Activated naive CD4-positive, alpha-beta T cell treated with anti-CD3 and anti-CD28 coated beads, Interleukin-2, amount 10 ng/mL, durations not matched to agents 7 days and 5 days (primary cell): Measurements from ENCODE around the gene BCL11A.
A peak's percentile ranks its signal among the peaks of the same experiment; 100 is the strongest.

Source experiments
- CTCF ChIA-PET: fragments of 350-600 bp; sonication (Branson Sonifier 250); formaldehyde crosslinking; loops from one replicate; lab custom pipeline; 2021; ENCODE audit warnings: antibody characterized with exemption; lab: Charles Lee
- DNase-seq: peaks from one replicate; pipeline ENCODE4 v3.0.0-alpha.2; 2020
- H3K27ac Mint-ChIP-seq: one replicate; pipeline ENCODE4 v1.8.0; 2021; ENCODE audit warnings: mild to moderate bottlenecking, moderate library complexity, mixed read lengths
- H3K27me3 Mint-ChIP-seq: one replicate; pipeline ENCODE4 v1.8.0; 2021; ENCODE audit warnings: mild to moderate bottlenecking, mixed read lengths
- H3K36me3 Mint-ChIP-seq: one replicate; pipeline ENCODE4 v1.8.0; 2021; ENCODE audit warnings: mixed read lengths
- H3K4me1 Mint-ChIP-seq: one replicate; pipeline ENCODE4 v1.8.0; 2021; ENCODE audit warnings: mixed read lengths
- H3K4me3 Mint-ChIP-seq: one replicate; pipeline ENCODE4 v1.8.0; 2021; ENCODE audit warnings: mild to moderate bottlenecking, moderate library complexity, mixed read lengths
- H3K9me3 Mint-ChIP-seq: one replicate; pipeline ENCODE4 v1.8.0; 2021; ENCODE audit warnings: mixed read lengths

Gene BCL11A

DNA sequence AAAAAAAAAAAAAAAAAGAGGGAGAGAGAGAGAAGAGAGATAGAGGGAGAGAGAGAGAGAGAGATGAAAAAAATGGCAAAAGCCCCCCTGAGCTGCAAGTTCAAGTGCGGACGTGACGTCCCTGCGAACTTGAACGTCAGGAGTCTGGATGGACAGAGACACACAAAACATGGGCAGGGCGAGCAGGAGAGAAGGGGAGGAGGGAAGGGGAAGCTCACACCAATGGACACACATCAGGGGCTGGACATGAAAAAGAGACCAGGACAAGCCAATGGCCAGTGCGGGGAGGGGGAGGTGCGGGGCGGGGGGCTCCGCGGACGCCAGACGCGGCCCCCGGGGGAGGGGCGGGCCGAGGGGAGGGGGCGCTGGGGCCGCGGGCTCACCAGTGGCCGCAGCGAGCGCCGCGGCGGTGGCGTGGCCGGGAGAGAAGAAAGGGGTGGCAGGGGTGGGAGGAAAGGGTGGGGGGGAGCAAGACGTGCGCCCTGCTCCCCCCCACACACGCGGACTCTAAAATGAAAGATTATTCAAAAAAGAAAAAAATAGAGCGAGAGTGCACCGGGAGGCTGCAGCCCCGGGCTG, at the start of gene BCL11A:
TSS of gene BCL11A (minus strand) at position 160 of the 579 bp plus-strand sequence. CDS start 384 bp downstream, outside the sequence.
- Mint-ChIP-seq H3K27ac (no peak within 1 kb of the TSS), H3K36me3 (no peaks in the 10 kb centered on the region), H3K4me1 (peaks cover 56% of the 10 kb centered on the region), H3K4me3 (peak within 1 kb of the TSS; percentile 76), H3K9me3 (no peaks in the 10 kb centered on the region), H3K27me3 (peaks cover 100% of the 10 kb centered on the region)
- DNase-seq: no peak
- CTCF ChIA-PET: no interaction called here

DNA sequence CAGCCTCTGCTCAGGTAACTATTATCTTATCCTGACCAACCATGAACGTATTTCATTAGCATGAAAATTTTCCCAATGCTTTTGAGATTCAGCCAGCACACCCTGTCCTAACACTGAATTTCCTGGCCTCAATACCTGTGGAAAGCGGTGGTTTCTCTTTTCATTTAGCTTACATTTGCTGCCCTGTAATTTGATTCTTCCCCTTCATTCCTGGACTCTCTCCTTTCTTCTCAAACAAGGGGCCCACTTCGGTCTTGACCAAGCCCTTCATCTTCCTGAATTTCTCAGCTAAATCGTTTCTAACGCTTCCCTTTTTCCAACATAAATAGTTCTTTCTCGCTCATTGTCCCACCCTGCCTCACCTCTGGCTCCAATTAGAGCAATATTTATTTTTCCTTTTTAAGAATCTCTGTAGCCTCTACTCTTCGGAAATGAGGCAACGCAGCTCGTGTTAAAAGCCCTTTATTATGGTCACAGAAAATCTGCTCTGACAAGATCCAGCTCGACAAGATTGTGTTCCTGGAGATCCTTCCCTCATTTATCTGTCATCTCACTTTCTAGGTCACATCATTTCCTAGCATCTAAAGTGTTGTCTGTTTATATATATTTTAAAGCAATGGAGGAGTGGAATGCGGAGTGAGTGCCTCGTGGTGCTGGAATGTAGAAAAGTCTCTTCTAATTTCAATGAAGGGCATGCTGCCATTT, 49.5 kb upstream of the BCL11A start:
- DNase-seq: no peak
- Mint-ChIP-seq H3K27me3 (peaks cover 10% of the 10 kb centered on the region), H3K27ac (no peak overlapping the region), H3K4me3 (no peak overlapping the region), H3K36me3 (no peaks in the 10 kb centered on the region), H3K4me1 (no peaks in the 10 kb centered on the region), H3K9me3 (no peaks in the 10 kb centered on the region)
- CTCF ChIA-PET: no interaction called here

DNA sequence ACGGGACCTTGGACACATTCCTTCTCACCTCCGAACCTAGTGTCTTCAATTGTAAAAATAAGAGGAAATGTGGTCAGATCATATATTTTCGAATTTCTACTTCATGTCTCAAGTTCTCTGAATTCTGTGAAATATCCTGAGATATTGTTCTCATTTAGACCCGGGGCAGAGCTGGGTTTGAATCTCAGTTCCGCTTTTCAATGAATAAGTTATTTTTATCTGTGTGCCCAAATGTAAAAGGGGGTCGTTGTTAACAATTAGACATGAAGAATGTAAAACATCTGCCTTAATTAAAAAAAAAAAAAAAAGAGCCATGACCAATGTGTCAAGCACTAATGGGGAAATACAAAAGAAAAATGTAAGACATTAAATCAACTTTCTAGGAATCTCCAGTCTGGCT, 48.9 kb upstream of the BCL11A start:
- Mint-ChIP-seq H3K27me3 (peaks cover 13% of the 10 kb centered on the region), H3K4me1 (no peaks in the 10 kb centered on the region), H3K9me3 (no peaks in the 10 kb centered on the region), H3K36me3 (no peaks in the 10 kb centered on the region), H3K27ac (no peak overlapping the region), H3K4me3 (no peak overlapping the region)
- DNase-seq: no peak
- CTCF ChIA-PET: no interaction called here

DNA sequence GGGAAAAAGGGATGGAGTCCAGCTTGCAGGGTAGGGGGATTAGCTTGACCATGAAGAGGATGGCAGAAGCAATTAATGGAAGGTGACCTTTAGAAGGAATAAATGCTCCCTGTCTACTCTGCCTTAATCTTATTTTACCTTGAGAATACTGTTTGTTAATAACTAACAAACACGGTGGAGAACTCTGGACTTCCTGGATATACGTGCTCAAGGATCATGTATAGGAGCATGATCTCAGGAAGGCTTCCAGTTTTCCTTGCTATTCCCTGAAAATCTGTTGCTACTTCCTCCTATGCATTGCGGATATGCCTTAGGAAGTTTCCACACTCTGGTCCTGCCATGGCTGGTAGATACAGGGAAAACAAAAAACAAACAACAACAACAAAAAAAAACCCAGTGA, 44.8 kb upstream of the BCL11A start:
- Mint-ChIP-seq H3K4me3 (no peak overlapping the region), H3K27ac (no peak overlapping the region), H3K9me3 (no peaks in the 10 kb centered on the region), H3K27me3 (peaks cover 7% of the 10 kb centered on the region), H3K4me1 (no peaks in the 10 kb centered on the region), H3K36me3 (no peaks in the 10 kb centered on the region)
- no peak for DNase-seq
- CTCF ChIA-PET: no interaction called here

DNA sequence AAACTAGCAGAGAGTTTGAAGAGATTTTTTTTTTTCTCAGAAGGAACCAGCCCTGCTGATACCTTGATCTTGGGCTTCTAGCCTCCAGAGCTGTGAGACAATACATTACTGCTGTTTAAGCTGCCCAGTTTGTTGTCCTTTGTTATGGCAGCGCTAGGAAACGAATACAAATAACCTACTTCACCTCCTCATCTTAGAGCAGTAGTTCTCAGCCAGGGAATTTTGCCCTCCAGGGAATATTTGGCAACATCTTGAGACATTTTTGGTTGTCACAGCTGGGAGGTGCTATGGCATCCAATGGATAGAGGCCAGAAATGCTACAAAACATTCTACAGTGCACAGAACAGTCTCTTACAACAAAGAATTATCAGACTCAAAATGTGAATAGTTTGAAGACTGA, 43.9 kb upstream of the BCL11A start:
- Mint-ChIP-seq H3K9me3 (no peaks in the 10 kb centered on the region), H3K4me3 (no peak overlapping the region), H3K27me3 (peaks cover 7% of the 10 kb centered on the region), H3K4me1 (no peaks in the 10 kb centered on the region), H3K27ac (no peak overlapping the region), H3K36me3 (no peaks in the 10 kb centered on the region)
- DNase-seq: no peak
- CTCF ChIA-PET: no interaction called here

DNA sequence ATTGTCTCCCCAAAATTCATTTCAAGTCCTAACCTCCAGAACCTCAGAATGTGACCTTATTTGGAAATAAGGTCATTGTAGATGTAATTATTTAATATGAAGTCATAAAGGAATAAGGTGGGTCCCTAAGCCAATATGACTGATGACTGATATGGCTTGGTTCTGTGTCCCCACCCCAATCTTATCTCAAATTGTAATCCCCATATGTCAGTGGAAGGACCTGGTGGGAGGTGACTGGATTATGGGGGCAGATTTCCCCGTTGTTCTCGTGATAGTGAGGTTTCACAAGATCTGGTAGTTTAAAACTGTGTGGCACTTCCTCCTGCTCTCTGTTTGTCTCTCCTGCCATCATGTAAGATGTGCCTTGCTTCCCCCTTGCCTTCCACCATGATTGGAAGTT, 43.0 kb upstream of the BCL11A start:
- CTCF ChIA-PET: no interaction called here
- H3K4me1 Mint-ChIP-seq: no peaks in the 10 kb centered on the region
- H3K36me3 Mint-ChIP-seq: no peaks in the 10 kb centered on the region
- DNase-seq: no peak
- H3K27ac Mint-ChIP-seq: no peak overlapping the region
- no peaks in the 10 kb centered on the region for H3K9me3 Mint-ChIP-seq
- H3K4me3 Mint-ChIP-seq: no peak overlapping the region
- peaks cover 7% of the 10 kb centered on the region for H3K27me3 Mint-ChIP-seq

DNA sequence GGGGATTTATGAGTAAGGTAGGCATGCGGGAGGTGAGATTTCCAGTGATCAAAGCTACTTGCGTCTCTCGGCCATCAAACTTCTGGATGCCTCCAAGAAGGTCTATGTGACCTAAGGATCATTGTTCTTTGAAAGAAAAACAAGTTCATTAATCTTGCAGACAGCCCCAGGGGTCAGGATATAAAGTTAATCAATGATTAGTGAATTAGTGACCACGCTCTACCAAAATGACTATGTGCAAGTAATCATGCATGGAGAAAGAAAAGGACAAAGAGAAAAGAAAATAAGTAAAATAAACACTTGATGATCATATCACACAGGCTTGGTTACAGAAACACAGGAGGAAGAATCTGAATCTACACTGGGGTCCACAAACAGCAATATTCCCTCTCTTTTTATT, 42.5 kb upstream of the BCL11A start:
- H3K27me3 Mint-ChIP-seq: peaks cover 7% of the 10 kb centered on the region
- no peaks in the 10 kb centered on the region for H3K36me3 Mint-ChIP-seq
- no peak for DNase-seq
- CTCF ChIA-PET: interaction anchor here (0.7 kb wide), 1 partner anchor 1722 kb away, joined by 3 read pairs; no protein-coding TSS in a partner anchor
- H3K4me1 Mint-ChIP-seq: no peaks in the 10 kb centered on the region
- H3K4me3 Mint-ChIP-seq: no peak overlapping the region
- H3K27ac Mint-ChIP-seq: no peak overlapping the region
- H3K9me3 Mint-ChIP-seq: no peaks in the 10 kb centered on the region

DNA sequence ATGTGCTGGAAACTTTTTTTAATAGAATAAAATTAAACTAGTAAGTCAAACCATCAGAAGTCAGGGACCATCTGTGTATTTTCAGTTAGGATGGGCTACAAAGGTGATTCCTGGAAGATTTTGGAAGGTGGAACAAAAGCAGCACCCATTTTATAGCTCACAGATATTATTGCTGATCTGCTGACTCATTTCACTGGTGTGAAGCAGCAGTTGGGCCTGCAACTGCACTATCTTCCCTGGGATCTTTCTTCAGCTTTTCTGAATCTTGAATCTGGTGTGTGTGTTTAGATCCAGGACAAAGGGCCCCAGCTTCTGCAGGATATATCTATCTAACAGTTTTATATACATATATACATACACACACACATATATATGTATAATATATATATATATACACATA, 35.6 kb upstream of the BCL11A start:
- Mint-ChIP-seq H3K36me3 (no peaks in the 10 kb centered on the region), H3K4me3 (no peak overlapping the region), H3K27ac (no peak overlapping the region), H3K9me3 (no peaks in the 10 kb centered on the region), H3K27me3 (peaks cover 21% of the 10 kb centered on the region), H3K4me1 (no peaks in the 10 kb centered on the region)
- DNase-seq: no peak
- CTCF ChIA-PET: no interaction called here

DNA sequence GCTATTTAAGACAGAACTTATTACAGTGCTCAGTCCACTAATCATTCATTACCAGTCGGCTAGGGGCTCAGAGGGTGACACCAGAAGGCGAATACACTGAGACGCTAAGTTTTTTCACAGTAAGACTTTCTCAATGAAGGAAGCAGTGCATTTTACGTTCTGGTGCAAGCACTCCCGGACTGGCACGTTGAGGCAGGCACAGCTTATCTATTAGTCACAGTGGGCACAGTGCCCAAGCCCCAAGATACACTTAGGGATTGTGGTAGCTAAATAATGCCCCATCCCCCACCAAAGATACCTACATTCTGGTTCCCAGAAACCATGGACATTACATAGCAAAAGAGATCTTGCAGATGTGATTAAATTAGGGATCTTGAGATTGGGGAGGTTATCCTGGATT, 32.6 kb upstream of the BCL11A start:
- Mint-ChIP-seq H3K27me3 (peaks cover 49% of the 10 kb centered on the region), H3K9me3 (no peaks in the 10 kb centered on the region)
- CTCF ChIA-PET: interaction anchor here (1.5 to 1.8 kb wide), 2 partner anchors 16 to 25 kb away, joined by 3 to 6 read pairs; no protein-coding TSS in a partner anchor

DNA sequence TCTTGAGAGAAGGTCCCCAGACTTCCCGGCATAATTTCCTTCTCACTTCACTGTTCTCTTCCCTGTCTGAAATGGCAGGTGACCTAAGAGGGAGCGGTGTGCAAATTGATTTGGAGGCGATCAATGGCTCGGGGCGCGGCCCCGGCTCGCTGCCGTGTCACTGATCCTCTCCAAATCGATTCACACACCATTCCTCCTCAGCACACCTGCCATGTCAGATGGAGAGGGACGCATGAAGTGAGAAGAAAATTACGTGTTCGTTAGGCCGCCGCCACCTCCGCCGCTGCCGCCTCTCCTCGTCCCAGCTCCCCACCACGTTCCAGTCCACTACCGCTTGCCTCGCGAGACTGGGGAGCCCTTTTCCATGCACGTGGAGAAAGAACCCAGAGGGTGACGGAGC, 31.8 kb upstream of the BCL11A start:
- no peak overlapping the region for H3K27ac Mint-ChIP-seq
- H3K4me1 Mint-ChIP-seq: peaks cover 3% of the 10 kb centered on the region
- no peaks in the 10 kb centered on the region for H3K9me3 Mint-ChIP-seq
- H3K36me3 Mint-ChIP-seq: no peaks in the 10 kb centered on the region
- CTCF ChIA-PET: interaction anchor here (1.5 to 1.8 kb wide), 2 partner anchors 15 to 24 kb away, joined by 3 to 6 read pairs; no protein-coding TSS in a partner anchor
- no peak for DNase-seq
- peaks cover 53% of the 10 kb centered on the region for H3K27me3 Mint-ChIP-seq
- no peak overlapping the region for H3K4me3 Mint-ChIP-seq

More for the DNA sequence above, 32.6 kb upstream of the BCL11A start:
- Mint-ChIP-seq H3K27ac (no peak overlapping the region), H3K36me3 (no peaks in the 10 kb centered on the region), H3K4me1 (peaks cover 3% of the 10 kb centered on the region), H3K4me3 (no peak overlapping the region)
- no peak for DNase-seq

DNA sequence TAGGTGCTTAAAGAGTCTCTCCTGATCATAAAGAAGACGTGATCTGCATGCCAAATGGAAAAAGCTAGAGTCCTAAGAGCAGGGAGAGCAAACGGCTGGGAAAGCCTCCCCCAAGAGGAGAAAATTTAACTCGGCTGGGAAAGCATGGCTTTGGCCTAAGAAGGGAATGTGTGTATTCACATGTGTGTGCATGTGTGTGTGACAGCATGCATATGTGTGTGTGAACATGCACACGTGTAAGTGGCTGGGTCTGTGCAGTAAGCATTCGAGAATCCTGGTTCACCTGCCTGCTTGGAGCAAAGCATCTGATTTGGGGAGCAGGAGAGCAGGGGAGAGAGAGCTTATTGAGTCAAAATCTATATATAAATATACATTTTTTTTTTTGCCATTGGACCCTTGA, 30.1 kb upstream of the BCL11A start:
- Mint-ChIP-seq H3K4me1 (peaks cover 3% of the 10 kb centered on the region), H3K4me3 (no peak overlapping the region), H3K27me3 (peaks cover 58% of the 10 kb centered on the region), H3K9me3 (no peaks in the 10 kb centered on the region), H3K36me3 (no peaks in the 10 kb centered on the region), H3K27ac (no peak overlapping the region)
- DNase-seq: no peak
- CTCF ChIA-PET: interaction anchor here (0.9 to 3.2 kb wide), 5 partner anchors 22 to 91 kb away, joined by 3 to 43 read pairs (median 4); no protein-coding TSS in a partner anchor

DNA sequence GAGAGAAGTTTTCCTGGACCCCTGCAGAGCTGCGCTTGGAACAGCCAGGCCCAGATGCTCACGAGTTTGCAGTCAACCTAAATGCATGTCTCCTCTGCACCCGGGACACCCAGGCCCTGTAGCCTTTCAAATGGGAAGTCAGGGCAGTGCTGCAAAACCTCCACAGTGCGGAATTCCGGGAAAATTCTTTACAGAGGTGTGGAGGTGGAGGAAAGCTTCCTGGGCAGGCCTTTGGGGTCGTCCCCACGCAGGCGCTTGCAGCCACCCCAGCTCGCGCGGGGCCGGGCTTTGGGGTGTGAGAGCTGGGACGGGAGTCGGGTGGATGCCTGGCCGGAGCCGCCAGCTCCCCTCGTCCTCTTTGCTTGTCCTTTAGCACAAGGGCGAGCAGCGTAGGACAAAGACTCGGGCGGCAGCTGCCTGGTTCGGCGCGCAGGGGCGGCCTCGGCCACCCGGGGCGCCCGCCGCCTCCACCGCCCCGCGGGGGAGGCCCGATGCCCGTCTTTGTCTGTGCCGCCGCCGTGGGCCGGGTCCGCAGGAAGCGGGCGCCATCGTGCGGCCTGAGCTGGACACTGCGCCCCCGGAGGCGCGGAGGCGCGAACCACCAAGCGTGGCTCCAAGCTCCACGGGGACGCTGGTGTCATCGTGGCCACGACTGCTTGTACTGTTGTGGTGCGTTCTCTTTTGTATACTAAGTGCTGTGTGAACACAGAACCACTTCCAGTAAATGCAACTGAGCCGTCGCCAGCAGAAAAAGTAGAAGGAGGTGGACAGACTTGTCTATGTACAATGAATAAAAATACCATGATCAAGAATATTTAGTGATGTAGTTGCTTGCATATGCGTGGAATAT, 28.2 kb upstream of the BCL11A start:
- Mint-ChIP-seq H3K9me3 (no peaks in the 10 kb centered on the region), H3K27ac (no peak overlapping the region), H3K36me3 (no peaks in the 10 kb centered on the region), H3K27me3 (peaks cover 62% of the 10 kb centered on the region), H3K4me1 (peaks cover 3% of the 10 kb centered on the region), H3K4me3 (no peak overlapping the region)
- CTCF ChIA-PET: interaction anchor here (0.6 to 3.2 kb wide), 14 partner anchors 11 to 1556 kb away, joined by 3 to 43 read pairs (median 5); no protein-coding TSS in a partner anchor
- DNase-seq: peak; percentile 70

DNA sequence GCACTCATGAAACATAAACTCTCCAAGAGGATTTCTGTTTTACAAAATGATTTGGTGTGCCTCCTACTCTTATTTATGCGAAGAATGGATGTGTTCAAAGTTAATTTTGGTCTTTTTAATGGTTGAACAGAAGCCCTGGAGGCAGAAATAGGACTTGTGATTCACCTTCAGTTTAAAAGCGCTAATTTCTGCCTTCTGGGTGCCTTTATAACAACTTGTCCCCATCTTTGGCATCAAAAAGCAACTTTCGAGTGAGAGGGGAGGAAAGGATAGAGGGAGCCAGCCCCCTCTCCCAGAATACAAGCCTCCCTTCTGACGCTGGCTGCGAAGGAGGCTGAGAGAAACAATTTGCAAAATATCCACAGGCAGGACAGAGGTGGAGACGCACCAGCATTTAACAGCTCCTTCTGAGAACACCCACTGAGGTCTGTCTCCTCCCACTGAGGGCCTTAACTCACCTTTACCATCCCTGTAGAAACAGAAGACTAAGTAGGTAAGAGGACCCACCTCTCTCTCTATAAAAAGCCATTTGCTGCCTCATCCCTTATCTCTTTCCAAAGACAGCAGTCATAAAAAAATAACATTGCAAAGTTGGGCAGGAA, 24.3 kb upstream of the BCL11A start:
- Mint-ChIP-seq H3K27ac (no peak overlapping the region), H3K9me3 (no peaks in the 10 kb centered on the region), H3K36me3 (no peaks in the 10 kb centered on the region), H3K27me3 (peaks cover 44% of the 10 kb centered on the region), H3K4me1 (peaks cover 3% of the 10 kb centered on the region), H3K4me3 (no peak overlapping the region)
- DNase-seq: no peak
- CTCF ChIA-PET: no interaction called here

DNA sequence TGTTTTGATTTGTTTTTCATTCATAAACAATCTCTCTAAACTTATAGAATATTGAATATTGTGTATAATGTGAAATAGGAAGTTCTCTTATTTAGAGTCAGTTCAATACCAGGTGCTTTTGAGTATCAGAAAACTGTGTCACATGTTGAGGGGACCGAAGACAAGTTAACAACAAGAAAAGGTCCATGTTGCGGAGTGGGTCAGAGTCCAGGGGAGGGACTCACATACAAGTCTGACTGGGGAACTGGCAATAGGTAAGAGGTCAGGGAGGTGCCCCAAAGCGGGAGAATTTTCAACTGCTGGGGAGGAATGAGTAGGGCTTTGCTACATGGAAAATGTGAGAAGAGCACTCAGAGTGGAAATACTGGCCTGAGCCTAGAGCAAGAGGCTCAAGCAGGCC, 19.8 kb upstream of the BCL11A start:
- Mint-ChIP-seq H3K4me3 (no peak overlapping the region), H3K27me3 (peaks cover 21% of the 10 kb centered on the region), H3K4me1 (no peaks in the 10 kb centered on the region), H3K27ac (no peak overlapping the region), H3K9me3 (no peaks in the 10 kb centered on the region), H3K36me3 (no peaks in the 10 kb centered on the region)
- no peak for DNase-seq
- CTCF ChIA-PET: no interaction called here
